COLO829 (cell line): ENCODE data around the gene GPR157.

ENCODE experiments used
- DNase-seq: peaks from one replicate; pipeline ENCODE4 v3.0.0; 2012; ENCODE audit warnings: low spot score

Gene GPR157

DNA sequence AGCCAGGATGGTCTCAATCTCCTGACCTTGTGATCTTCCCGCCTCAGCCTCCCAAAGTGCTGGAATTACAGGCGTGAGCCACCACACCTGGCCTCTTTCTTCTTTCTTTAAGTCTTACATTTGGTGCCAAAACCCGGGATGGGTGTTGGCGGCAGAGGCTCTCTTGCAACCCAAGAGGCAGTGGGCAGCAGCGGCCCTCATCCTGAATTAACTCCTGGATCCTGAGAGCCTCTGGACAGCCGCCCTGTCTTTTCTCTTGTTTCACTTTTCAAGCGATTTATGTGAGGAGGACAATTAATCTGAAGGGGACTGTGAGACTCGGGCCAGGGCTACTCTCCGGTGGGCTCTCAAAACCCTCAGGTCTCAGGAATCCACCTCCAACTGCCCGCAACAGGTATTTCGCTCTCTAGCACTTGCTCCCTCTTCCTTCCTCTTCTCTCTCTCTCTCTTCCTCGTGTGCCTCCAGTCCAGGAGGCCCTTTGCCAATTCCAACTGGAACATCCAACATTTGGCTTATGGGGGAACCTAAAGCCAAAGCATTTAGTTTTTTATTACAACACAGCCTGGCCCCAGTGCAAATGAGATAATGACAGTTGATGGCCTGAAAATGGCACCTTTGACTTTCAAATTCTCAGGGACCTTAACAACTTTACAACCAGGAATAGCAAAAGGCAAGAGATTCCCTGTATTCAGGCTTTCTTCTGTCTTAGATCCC, 41.3 kb downstream of the GPR157 start:
- no peak for DNase-seq

DNA sequence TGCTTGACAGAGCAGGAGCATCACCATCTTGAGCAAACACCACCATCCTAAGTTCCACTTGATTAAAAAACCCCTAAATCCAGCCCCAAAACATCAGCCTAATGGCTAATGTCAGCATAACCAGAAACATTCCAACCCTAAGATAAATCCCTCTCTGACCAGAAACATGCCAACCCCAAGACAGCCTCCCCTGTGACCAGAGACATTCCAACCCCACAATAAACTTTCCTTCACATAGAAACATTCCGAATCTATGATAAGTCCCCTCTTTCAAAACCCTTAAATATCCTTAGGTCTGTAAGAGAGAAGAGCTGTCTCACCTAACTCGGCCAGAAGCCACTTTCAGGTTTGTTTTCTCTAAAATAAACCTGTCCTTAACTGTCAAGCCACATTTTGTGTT, 42.1 kb downstream of the GPR157 start:
- no peak for DNase-seq

DNA sequence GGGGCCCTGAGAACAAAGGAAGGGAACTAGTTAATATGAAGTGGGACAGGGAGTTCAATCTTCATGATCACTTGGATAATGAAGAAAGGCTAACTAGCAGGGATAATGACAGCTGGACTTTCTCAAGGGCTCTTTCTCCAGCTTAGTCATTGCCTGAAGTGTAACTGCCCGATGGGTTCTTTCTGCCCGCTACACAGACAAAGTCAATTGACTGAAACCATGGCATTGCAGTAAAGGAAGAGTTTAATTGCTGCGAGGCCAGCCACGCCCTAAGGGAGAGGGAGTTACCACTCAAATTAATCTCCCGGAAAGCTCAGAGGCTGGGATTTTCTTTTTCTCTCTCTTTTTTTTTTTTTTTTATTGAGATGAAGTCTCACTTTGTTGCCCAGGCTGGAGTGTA, 42.9 kb downstream of the GPR157 start:
- DNase-seq = no peak

DNA sequence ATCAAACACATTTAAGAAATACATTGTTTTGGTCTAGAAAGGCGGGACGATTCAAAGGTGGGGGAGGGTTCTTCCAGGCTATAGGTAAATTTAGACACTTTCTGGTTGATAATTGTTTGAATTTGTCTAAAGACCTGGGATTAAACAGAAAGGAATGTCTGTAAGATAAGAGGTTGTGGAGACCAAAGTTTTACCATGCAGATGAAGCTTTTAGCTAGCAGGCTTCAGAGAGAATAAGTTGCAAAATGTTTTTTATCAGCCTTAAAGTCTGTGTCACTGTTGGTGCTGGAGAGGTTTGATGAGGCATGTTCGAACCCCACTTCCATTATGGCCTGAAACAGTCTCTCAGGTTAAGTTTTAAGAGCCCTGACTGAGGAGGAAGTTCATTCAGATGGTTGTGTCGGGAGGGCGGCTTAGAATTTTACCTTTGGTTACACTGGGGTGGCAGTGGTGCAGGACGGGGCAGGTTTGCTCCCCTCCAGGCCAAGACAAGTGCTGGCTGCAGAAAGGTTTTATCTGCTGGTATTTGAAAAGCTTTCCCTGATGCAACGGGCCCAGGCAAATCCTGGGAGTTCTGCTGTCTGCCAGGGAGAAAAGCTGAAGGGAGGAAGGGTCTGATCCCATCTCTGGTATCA, 43.5 kb downstream of the GPR157 start:
- no peak for DNase-seq

DNA sequence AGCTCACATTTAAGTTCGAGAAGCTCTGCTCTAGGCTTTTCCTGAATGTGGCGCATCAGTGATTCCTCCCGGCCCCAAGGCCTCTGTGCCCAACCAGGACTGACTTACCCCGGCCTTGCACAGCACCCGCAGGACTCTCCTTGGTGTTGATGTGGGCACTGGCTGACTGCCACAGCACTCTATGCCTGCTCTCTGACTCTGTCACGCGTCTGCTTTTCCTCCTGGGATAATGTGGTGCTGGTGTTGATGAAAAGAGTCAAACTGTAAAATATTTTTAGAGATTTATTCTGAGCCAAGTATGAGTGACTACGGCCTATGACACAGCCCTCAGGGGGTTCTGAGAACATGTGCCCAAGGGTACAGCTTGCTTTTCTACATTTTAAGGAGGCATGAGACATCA, 44.0 kb downstream of the GPR157 start:
- no peak for DNase-seq

DNA sequence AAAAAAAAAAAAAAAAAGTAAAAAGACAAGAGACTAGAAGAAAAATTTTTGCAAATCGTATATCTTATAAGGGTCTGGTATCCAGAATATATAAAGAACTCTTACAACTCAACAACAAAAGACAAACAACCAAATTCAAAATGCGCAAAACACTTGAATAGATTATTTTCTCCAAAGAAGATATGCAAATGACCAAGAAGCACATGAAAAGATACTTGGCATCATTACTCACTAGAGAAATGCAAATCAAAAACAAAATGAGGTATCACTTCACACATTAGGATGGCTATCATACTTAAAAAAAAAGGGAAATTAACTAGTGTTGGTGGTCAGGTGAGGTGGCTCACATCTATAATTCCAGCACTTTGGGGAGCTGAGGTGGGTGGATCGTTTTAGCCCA, 47.4 kb downstream of the GPR157 start:
- no peak for DNase-seq

DNA sequence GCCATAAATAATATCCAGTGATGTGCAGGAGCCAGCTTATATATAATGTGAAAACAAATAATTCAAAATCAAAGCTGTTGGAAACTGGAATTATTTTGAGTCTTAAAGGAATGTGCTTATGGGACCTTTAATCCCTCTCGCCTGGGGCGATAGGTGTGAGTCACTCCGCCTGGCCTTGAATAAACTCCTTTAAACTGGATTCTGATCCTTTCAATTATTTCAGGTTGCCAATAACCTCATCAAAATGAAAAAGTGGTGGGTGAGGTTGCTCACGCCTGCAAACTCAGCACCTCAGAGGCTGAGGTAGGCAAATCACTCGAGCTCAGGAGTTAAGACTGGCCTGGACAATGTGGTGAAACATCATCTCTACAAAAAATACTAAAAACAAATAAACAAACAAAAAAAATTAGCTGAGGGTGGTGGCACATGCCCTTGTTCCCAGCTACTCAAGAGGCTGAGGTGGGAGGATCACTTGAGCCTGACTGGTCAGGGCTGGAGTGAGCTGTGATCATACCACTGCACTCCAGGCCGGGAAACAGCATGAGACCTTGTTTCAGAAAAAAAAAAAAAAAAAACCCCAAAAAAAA, 48.1 kb downstream of the GPR157 start:
- no peak for DNase-seq

DNA sequence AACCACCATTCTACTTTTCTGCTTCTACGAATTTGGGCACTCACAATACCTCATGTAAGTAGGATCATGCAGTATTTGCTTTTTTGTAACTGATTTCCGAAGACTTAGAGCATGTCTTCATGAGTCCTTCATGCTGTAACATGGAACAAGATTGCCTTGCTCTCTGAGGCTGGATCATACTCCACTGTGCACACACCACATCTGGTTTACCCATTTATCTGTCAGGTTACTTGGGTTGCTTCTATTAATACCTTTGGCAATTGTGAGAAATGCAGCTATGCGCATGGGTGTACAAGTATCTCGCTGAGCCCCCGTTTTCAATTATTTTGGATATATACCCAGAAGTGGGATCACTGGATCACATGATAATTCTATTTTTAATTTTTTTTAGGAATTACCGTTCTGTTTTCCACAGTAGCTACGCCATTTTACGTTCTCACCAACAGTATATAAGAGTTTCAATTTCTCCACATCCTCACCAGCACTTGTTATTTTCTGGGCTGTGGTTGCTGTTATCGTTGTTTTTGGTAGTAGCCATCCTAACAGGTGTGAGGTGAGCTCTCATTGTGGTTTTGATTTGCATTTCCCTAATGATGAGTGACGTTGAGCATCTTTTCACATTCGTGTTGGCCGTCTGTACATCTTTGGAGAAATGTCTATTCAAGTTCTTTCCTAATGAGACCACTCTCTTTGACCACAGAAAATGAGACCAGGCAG, 48.8 kb downstream of the GPR157 start:
- no peak for DNase-seq

DNA sequence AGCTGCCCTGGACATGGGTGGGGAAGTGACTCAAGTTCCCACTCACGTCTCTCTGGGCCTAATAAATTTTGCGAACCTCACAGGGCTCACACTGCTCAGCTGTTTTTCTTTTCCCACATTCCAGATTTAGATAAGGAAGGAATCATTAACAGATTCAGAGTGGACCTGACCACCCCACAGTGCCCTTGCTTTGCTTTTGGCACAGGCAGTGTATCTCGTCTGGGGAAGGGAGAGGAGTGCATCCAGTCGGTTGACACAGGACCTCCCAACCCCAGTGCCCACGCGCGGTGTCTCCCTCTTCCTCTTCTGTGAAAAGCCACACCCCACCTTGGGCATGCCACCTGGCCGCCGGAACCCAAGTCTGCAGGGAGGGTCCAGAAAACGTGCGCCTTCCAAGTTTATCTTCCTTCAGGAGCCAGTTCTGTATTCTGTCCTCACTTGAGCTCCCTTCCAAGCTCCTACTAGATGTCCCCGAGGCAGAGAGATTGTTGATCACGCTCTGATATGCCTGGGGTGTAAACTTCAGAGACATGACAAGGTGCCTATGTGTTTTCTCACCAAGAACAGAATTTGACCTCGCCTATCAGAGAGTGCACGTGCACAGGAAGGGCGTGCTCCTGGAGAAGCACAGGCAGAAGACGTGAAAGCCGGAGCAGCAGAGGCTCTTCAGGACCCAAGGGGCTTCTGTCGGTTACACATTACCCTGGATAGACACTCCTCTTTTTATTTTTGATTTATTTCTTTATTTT, 50.0 kb downstream of the GPR157 start:
- no peak for DNase-seq

DNA sequence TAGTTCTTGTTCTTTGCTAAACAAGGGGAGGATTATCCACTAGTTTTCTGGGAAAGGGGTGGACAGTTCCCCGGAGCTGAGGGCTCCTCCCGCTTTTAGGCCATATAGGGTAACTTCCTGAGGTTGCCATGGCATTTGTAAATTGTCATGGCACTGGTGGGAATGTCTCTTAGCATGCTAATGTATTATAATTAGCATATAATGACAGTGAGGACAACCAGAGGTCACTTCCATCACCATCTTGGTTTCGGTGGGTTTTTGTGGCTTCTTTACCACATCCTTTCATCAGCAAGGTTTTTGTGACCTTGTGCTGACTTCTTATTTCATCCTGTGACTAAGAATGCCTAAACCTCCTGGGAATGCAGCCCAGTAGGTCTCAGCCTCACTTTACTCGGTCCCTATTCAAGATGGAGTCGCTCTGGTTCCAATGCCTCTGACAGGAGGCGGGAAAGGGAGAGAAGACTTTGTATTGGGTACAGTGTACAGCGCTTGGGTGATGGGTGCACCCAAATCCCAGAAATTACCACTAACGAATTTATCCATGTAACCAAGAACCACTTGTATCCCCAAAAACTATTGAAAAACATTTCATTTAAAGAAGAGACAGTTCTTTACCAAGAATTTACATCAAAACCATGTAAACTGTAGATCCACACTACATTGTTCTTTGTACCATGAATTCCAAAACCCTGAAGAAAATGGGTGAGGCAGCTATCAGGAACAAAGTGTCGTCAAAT, 50.7 kb downstream of the GPR157 start:
- DNase-seq = no peak

DNA sequence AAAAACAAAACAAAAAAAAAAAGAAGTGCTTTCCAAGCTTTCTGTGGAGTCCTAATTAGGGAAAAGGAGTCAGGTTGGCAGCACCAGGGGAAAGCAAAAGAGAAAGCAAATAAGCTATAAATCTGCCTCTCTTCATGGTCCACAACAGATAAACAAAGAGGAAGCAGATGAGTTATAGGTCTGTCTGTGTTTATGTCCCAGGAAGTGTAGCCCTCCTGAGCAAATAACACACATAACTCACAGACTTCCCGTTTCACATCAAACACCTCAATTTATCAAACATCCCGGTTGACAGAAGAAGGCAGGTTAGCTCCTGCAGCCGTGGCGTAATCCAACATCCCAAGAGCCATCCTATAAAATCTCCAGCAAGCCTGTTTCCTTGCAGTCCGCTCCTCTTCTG, 53.9 kb downstream of the GPR157 start:
- DNase-seq = no peak

DNA sequence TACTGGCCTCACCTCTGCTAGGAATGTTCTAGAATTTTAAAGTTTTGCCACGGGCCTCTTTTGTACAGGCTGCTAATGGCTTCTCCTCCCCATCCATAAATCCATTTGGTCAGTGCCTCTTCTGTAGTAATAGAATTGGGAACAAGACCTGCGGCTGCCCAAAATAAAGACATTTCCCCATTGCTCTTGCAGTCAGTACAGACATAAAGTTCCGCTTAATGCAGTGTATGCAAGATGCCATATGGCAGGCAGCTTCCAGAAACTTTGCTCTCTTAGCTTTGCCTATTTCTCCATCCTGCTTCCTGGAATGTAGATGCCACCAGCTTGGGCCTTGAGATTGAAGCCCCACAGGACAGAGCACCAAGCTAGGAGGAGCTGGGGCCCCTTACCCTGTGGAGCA, 55.8 kb downstream of the GPR157 start:
- DNase-seq = no peak

DNA sequence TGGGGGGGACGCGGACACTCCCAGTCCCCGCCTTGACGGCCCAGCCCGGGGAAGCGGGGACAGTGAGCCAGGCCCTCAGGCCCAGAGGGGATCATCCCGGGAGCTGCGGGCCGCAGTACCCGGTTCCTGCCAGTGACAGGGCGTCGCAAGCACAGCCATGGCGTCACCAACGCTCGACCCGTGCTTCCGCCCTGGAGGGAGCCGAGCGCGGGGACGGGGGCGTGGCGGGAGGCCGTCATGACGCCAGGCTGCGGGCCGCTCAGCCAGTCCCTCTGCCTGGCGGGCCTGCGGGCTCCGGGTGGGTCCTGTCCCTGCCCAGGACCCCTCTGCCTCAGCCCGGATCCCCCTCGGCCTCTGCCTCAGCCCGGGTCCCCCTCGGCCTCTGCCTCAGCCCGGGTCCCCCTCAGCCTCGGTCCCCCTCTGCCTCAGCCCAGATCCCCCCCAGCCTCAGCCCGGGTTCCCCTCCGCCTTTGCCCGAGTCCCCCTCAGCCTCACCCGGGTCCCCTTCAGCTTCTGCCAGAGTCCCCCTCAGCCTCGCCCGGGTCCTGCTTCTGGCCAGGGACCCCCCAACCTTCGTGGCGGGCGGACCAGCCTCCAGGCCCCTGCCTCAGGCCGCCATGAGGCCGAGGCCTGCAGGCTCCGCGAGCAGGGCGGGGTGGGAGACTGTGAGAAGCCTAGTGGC, 57.2 kb downstream of the GPR157 start:
- no peak for DNase-seq

DNA sequence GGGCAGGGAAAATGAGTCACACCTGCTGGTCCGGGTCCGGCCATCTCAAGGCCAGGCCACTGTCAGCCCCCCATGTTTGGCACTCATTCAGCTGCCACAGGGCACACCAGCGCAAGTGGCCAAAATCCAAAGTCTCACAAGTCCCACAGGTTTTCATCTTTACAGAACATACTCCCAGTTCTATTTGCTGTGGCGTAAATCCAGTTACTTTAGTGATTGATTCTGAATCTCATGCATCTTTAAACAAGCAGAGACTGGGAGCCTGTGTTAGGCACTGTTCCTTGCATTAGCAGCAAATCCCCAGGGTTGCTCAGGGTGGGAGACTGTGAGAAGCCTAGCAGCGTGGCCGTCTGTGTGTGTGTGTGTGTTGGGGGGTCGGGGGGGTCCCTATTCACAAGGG, 58.4 kb downstream of the GPR157 start:
- no peak for DNase-seq

DNA sequence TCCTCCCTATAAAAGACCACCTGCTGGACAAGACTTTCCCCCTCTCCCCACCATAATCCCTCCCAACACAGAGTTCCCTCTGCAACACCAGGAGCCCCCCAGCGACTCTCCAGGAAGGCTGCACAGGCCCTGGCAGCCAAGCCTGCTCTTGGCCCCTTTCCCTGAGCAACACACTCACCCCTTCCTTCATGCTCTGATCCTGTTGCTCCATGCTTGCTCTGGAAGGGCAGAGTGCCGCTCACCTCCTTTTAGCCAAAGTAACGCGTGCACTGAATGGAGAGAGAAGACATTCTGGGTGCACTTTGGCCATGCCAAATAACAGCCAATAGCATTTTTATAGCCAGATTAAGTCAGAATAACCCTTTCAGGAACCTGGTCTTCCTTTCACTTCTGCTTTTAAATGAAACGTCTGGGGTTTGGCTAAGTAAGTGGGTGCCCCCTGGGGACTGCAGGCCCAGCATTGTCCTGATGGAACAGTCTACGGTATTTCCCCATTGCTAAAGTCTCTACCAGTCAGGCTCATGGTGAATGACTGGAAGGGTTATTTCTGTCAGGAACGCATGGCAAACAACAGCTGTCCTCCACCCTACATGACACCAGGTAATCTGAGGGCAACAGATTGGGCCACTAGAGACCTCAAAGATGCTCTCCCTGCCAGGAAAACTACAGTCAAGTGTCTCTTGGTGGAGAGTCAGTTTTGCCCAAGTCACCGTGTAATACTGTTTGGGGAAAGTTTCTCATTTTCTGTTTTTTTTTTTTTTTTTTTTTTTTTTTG, 59.4 kb downstream of the GPR157 start, which contains the start of gene SLC2A5:
TSS of gene SLC2A5 (minus strand) at position 310 of the 775 bp plus-strand sequence. CDS start at position 211, 99 bp downstream.
- no peak for DNase-seq

DNA sequence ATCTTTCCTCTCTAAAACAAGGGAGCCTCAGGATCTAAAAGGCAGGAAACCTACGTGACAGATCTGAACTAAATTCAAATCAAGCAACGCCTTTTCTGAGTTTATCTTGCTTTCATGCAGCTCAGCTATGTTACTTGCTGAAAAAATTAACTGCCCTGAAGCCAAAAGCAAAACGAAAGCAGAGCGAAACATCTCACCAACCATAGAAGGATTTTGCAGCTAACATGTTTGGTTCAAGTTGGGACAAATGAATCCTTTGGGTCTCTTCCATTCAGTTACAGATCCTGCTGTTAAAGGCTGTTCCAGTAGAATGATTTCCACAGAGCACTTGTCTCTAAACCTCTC, 59.9 kb downstream of the GPR157 start:
- DNase-seq = no peak

DNA sequence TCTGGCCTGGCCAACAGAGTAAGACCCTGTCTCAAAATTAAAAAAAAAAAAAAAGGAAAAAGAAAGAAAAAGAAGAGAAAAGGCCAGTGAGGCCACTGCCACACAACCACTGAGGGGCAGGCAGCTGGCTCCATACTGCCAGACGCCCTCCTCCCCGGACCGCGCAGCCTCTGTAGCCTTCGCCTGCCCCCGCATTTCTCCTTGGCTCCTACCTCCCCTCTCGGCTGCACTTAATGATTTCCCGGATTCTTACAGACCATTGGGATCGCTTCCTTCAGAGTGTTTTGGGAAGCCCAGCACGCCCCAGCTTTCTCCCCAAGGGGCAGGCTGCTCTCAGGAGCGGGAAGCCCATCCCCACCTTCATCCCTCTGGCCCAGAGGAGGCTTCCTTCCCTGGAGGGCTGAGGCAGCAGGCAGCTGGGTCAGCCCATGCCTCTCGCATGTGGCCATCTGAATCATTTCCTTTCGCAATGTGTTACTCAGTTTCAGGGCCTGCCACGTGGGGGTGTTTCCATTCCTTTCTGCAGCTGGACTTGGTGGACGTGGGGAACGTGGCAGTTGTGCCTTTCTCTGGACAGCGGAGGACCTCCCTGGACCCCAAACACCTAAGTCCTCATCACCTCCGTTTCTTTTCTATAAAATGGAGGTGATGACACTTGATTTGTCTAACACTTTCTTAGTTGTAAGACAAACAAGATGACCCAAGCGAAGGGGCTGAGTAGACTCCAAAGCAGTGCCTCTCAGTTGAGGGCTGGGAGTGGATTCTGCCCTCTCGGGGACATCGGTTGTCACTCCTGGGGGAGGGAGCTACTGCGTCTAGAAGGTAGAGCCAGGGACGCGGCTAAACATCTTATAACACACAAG, 61.7 kb downstream of the GPR157 start:
- DNase-seq = no peak

DNA sequence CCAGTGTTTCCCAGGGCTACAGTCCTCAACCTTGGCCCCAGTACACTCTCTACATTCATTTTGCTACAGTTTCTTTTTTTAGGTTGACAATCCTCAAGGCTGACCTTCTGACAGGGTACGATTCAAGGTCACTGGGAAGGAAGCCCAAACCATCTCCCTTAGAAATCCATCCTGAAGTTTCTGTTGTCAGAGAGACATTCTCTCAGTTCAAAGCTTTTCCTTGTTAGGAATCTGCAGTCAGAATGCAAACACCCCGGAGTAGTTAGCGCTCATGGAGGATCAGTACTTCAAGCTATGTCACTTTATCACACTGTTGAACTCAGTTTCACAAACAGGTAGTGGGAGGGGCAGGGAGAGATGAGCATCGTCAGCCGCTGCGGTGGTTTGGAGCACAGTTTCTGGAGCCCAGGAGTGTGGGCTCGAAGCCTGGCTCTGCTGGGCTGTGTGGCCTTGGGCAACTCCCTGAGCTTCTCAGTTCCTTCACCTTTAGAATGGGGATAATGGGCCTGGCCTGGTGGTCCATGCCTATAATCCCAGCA, 63.6 kb downstream of the GPR157 start:
- no peak for DNase-seq

DNA sequence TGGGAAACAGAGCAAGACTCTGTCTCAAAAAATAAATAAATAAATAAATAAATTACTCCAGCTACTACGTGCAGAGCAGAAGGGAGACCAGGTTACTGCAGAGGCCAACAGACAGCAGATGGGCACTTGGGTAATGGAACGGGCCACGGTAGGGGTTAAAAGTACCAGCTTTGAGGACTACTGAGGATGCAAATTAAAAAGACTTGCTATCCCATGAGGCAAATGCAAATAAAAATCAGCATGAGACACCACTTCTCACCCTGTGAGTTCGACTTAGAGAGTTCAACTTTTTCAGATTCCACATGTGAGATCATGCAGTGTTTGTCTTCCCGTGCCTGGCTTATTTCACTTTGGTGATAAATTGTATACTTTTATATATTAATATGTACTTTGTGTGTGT, 66.1 kb downstream of the GPR157 start:
- no peak for DNase-seq
